DND-41 (cell line): ENCODE results near the gene HDAC10.

ENCODE experiments used
- CTCF ChIP-seq: IDR thresholded peaks from 2 replicates; pipeline ENCODE4 v1.5.1; 2012; ENCODE audit warnings: borderline replicate concordance, low read length, moderate library complexity, mild to moderate bottlenecking; ENCODE audit not compliant: poor library complexity, severe bottlenecking; ENCODE audit errors: extremely low read depth
- EZH2 ChIP-seq: IDR thresholded peaks from 3 replicates; pipeline ENCODE4 v1.6.1; 2012; ENCODE audit warnings: borderline replicate concordance, low read depth, mild to moderate bottlenecking, moderate library complexity, low read length, inconsistent platforms; ENCODE audit not compliant: severe bottlenecking

- no peak for TF ChIP-seq CTCF
- no peak for TF ChIP-seq EZH2
Observed at GRCh38 chr22:50251477-50252081, 514 bp upstream of the HDAC10 start.
